Stimulated activated CD4-positive, alpha-beta T cell treated with anti-CD3 and anti-CD28 coated beads, Interleukin-1b, Interleukin-23, amount 100 ng/mL, for 24 hours (primary cell): ENCODE measurements around the gene LAMTOR4.
"Not testable (repeated sequence)": the region's sequence is repeated elsewhere in the genome, so short reads cannot be mapped to it uniquely, and the experiment has no call there.

ENCODE experiments used
- DNase-seq, 4 experiments: peaks; one replicate each; pipeline ENCODE4 v3.0.0-alpha.2; 2020; ENCODE audit warnings: low read depth in 4 of 4, low spot score in 1 of 4

The LAMTOR4 gene

GRCh38 chr7:100122067-100122466, 26.7 kb upstream of the LAMTOR4 start:
- DNase-seq, result no peak

GRCh38 chr7:100122568-100122967, 26.1 kb upstream of the LAMTOR4 start:
- no peak for DNase-seq

DNA sequence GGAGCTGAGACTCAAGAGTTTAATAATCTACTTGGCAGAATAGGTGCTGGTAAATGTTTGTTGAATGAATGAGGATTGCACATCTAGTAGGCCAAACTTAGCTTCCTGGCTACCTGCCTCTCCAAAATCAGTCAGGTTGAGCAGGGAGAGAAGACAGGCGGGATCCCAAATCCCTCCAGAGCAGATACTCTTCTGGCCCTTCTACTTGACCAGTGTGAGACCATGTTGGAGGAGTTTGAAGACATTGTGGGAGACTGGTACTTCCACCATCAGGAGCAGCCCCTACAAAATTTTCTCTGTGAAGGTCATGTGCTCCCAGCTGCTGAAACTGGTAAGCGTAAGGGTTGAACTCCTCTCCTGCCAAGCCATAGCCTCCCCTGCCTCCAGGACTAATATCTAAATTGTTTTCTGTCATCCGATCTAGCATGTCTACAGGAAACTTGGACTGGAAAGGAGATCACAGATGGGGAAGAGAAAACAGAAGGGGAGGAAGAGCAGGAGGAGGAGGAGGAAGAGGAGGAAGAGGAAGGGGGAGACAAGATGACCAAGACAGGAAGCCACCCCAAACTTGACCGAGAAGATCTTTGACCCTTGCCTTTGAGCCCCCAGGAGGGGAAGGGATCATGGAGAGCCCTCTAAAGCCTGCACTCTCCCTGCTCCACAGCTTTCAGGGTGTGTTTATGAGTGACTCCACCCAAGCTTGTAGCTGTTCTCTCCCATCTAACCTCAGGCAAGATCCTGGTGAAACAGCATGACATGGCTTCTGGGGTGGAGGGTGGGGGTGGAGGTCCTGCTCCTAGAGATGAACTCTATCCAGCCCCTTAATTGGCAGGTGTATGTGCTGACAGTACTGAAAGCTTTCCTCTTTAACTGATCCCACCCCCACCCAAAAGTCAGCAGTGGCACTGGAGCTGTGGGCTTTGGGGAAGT, 24.2 kb upstream of the LAMTOR4 start:
- DNase-seq, result no peak

DNA sequence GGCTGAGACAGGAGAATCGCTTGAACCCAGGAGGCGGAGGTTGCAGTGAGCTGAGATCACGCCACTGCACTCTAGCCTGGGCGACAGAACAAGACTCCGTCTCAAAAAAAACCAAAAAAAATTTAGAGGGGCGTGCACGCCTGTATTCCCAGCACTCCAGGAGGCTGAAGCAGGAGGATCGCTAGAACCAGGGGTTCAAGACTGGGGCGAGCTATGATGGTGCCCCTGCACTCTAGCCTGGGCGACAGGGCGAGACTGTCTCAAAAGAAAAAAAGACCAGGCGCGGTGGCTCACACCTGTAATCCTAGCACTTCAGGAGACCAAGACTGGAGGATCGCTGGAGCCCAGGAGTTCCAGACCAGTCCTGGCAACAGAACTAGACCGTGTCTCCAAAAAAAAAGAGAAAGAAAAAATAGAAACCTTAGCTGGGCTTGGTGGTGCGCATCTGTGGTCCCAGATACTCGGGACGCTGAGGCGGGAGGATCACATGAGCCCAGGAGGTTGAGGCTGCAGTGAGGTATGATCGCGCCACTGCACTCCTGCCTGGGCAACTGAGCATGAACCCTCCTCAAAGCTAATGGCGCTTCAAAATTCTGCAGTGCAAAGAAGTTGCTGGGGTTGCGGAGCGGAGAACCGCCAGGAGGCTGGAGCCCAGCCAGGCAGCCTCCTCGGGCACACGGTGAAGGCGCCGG, 22.3 kb upstream of the LAMTOR4 start:
- no peak for DNase-seq

DNA sequence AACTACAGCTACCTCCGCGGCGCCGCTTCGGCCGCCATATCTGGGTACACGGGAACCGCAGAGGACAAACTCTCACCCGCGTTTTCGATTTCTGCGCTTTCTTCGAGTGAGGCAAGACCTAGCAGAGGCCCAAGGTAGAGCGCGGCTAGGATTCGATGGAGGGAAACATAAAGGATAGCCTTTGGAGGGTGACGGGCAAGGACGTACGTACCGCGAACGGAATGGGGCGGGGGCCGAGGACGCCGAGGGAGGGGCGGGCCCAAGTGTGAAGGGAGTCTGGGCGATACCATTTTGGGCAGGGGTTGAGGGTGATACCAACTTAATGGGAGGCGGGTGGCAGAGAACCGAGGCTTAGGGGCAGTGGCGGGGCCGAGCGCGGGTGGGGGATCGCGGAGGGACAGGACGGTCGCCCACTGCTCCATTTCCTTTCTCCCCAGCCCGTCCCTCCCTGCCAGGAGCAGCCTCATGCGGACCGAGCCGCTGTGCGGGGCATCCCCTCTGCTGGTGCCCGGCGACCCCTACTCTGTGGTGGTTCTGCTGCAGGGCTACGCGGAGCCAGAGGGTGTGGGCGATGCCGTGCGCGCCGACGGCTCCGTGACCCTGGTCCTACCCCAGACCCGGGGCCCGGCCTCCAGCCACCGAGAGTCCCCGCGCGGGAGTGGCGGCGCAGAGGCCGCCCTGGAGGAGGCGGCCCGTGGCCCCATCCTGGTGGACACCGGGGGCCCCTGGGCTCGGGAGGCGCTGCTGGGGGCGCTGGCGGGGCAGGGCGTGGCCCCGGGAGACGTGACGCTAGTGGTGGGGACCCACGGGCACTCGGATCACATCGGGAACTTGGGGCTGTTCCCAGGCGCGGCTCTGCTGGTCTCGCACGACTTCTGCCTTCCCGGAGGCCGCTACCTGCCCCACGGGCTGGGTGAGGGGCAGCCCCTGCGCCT, 21.5 kb upstream of the LAMTOR4 start, which contains the start of gene MBLAC1:
Gene MBLAC1, plus strand, starts transcription at position 37 of the 935 bp plus-strand sequence. Its CDS starts 429 bp downstream, at position 466.
- peak; percentile 71 to 86 (median 84) for DNase-seq

GRCh38 chr7:100127866-100128636, 20.7 kb upstream of the LAMTOR4 start:
- DNase-seq, result no peak

DNA sequence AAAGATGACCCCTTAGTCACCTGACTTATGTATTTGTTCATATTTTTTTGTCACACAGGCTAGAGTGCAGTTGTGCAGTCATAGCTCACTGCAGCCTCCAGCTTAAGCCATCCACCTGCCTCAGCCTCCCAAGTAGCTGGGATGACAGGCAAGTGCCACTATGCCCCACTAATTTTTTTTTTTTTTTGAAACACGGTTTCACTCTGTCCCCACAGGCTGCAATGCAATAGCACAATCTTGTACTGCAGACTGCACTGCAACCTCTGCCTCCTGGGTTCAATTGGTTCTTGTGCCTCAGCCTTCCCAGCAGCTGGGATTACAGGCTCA, 20.1 kb upstream of the LAMTOR4 start:
- DNase-seq, result no peak

DNA sequence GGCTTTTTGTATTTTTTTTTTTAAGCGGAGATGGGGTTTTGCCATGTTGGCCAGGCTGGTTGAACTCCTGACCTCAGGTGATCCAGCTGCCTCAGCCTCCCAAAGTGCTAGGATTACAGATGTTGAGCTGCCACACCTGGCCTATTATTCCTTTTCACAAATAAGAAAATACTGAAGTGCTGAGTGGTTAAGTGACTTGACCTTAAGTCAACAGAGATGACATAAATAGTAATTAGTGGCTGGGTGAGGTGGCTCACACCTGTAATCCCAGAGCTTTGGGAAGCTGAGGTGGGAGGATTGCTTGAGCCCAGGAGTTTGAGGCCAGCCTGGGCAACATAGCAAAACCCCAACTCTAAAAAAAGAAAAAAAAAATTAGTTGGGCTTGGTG, 18.5 kb upstream of the LAMTOR4 start:
- not testable (repeated sequence) for DNase-seq

- DNase-seq, result peak; percentile 66 to 92 (median 72)
Observed at GRCh38 chr7:100130608-100131453, 17.9 kb upstream of the LAMTOR4 start.

- no peak for DNase-seq
Observed at GRCh38 chr7:100132126-100132525, 16.6 kb upstream of the LAMTOR4 start.

- peak in 2 of 4 experiments; percentile 40 to 59 for DNase-seq
Observed at GRCh38 chr7:100132697-100133151, 16.0 kb upstream of the LAMTOR4 start.

GRCh38 chr7:100137851-100138760, 10.6 kb upstream of the LAMTOR4 start:
- no peak for DNase-seq

- no peak for DNase-seq
Observed at GRCh38 chr7:100141555-100141949, 7.2 kb upstream of the LAMTOR4 start.

- no peak for DNase-seq
Observed at GRCh38 chr7:100142461-100142860, 6.3 kb upstream of the LAMTOR4 start.

- DNase-seq, result not testable (repeated sequence)
Observed at GRCh38 chr7:100146350-100146749, 2.4 kb upstream of the LAMTOR4 start.

DNA sequence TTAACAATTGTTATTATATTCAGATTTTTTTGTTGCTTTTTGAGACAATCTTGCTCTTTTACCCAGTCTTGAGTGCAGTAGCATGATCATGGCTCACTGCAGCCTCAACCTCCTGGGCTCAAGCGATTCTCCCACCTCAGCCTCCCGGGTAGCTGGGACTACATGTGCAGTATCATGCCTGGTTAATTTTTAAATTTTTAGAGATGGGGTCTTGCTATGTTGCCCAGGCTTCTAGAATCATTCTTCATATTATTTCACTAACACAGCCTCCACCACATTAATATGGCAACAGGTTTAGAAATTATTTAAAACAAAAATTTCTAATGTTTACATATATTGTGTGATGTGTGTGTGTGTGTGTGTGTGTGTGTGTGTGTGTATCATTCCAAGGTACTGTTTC, 1.4 kb upstream of the LAMTOR4 start:
- no peak for DNase-seq

- DNase-seq, result no peak
Observed at GRCh38 chr7:100148225-100148558, 526 bp upstream of the LAMTOR4 start.

- no peak for DNase-seq
Observed at GRCh38 chr7:100152404-100152803, 3.7 kb downstream of the LAMTOR4 start.
